ENCODE measurements around the gene SLC39A2.

GRCh38 chr14:21017528-21018245 is 18.6 kb downstream of the SLC39A2 start:
- no peak for TF ChIP-seq CTCF (IDR thresholded peaks at IDR 0.05; ENCODE audit: poor library complexity)
- no peak for TF ChIP-seq EZH2 (IDR thresholded peaks at IDR 0.05; ENCODE audit: borderline replicate concordance)
- no peak for TF ChIP-seq EZH2phosphoT487 (IDR thresholded peaks at IDR 0.05; ENCODE audit: low read depth, severe bottlenecking, unreplicated experiment)
